OCI-LY3 (cell line): Measurements from ENCODE around the gene MAP2.

Experiments
- CTCF ChIP-seq: fragments of 200-600, 300-600 bp; sonication (generic); IDR thresholded peaks from 2 replicates; pipeline ENCODE4 v1.5.1; 2014; ENCODE audit warnings: antibody characterized with exemption, low read length, low read depth
- EZH2phosphoT487 ChIP-seq: fragments of 200-600 bp; shearing (Covaris generic); IDR thresholded peaks from 2 replicates; pipeline ENCODE4 v1.6.1; 2018; ENCODE audit warnings: antibody characterized with exemption, mixed run types, low read depth

GRCh38 chr2:209753020-209753419 is 329.2 kb downstream of the MAP2 start:
- TF ChIP-seq CTCF (no peak), EZH2phosphoT487 (no peak)
